NCI-H2107 treated with DMSO at 0.1 percent for 48 hours (cell line): ENCODE measurements around the gene FNDC11.
A peak's percentile ranks its signal among the peaks of the same experiment; 100 is the strongest.
"Not testable (repeated sequence)": the region's sequence is repeated elsewhere in the genome, so short reads cannot be mapped to it uniquely, and the experiment has no call there.

ENCODE experiments used
- DNase-seq: peaks from one replicate; lab custom pipeline; 2025; ENCODE audit not compliant: unreplicated experiment; lab: John Stamatoyannopoulos, UW

FNDC11 gene, protein sequence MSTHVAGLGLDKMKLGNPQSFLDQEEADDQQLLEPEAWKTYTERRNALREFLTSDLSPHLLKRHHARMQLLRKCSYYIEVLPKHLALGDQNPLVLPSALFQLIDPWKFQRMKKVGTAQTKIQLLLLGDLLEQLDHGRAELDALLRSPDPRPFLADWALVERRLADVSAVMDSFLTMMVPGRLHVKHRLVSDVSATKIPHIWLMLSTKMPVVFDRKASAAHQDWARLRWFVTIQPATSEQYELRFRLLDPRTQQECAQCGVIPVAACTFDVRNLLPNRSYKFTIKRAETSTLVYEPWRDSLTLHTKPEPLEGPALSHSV

DNA sequence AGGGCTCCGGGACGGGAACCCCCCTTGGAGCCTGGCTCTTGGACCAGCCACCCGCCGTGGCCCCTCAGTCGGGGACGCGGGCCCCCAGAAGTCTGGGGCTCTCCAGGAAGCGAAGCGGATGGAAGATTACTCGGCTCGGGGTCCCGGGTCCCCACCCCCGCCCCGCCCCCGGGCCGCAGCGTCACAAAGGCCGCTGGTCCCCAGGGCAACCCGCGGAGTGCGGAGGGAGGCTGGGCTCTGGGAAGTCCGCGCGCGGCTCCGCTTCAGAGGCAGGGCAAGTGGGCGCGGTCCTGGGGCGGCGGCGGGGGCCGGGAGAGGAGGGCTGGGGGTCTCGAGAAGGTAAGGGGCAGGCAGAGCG lies at the start of gene FNDC11:
Gene FNDC11 (plus strand): TSS at position 227 of the 358 bp plus-strand sequence. CDS start 1,505 bp downstream, outside the sequence.
- DNase-seq, result no peak

- no peak for DNase-seq
Observed at GRCh38 chr20:63504642-63505041, 49.3 kb upstream of the FNDC11 start.

DNA sequence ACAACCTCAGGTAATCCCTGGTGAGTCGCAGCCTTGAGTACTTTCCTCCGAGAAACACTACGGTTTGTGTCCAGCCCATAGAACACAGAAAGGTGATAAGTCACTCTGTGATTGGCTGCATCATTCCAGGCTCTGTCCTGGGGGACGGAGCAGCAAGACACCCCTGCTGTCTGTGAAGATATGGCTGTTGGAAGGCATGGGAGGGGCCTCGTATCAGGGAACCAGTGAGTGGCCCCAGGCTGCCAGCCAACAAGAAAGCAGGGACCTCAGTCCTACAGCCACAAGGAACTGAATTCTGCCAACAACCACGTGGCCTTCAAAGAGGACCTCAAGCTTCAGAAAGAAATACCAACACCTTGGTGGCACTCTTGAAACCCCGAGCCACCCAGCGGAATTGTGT lies 48.7 kb upstream of the FNDC11 start:
- no peak for DNase-seq

DNA sequence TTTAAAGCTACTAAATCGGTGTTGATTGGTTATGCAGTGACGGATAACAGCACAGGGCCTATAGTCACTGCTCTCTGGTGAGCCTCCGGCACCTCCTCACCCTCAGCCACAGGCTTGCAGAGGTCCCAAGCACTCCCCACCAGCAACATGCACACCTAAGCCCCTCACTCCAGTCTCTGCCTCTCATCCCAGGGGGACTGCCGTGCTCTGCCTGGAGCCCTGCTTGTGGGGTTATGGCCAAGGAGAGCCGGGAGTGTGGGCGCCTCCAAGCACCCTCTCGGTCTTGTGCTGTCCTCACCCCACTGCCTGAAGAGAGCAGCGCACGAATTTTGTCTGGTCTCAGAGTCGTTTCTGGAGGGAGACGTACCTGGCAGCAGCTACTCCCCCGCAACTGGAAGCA lies 48.2 kb upstream of the FNDC11 start:
- no peak for DNase-seq

- no peak for DNase-seq
Observed at GRCh38 chr20:63507083-63507743, 46.7 kb upstream of the FNDC11 start.

DNA sequence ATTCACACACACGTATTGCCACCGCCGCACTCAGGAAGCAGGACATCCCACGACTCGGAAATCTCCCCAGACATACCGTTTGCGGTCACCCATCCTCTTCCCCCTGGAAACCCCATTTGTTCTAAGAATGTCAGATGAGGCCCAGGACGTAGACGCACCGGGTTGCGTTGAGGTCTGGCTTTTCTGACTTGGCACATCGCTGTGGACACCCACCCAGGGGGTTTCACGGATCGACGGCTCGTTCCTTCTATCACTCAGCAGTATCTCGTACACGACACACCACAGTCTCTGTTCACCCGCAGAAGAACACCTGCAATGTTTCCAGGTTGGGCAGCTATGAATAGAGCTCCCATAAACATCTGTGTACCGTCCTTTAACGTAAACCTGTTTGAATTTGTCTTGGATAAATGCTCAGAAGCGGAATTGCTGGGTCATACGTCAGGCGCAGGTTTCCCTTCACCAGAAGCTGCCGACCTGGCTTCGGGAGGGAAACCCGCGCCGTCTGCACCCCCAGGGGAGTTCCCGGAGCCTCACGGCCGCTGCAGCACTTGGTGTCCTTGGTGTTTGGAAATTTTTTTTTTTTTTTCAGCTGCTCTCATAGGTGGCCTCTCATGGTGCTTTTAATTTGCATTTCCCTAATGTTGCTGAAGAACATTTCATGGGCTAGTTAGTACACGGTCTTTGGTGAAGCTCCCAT lies 45.7 kb upstream of the FNDC11 start:
- DNase-seq, result peak; percentile 53

- DNase-seq, result peak; percentile 48
Observed at GRCh38 chr20:63509088-63509564, 44.8 kb upstream of the FNDC11 start.

DNA sequence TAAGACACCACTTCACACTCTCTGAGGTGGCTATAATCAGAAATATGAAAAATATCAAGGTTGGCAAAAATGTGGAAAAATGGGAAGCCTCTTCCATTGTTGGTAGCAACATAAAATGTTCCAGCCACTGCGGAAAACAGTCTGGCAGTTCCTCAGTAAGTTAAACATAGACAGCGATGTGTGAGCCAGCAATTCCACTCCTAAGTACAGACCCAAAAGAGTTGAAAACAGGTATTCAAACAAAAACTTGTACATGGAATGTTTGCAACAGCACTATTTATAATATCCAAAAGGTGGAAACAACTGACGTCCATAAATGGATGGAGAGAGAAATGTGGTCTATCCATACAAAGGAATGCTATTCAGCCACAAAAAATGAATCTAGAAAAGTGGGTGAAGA lies 40.8 kb upstream of the FNDC11 start:
- DNase-seq, result no peak

DNA sequence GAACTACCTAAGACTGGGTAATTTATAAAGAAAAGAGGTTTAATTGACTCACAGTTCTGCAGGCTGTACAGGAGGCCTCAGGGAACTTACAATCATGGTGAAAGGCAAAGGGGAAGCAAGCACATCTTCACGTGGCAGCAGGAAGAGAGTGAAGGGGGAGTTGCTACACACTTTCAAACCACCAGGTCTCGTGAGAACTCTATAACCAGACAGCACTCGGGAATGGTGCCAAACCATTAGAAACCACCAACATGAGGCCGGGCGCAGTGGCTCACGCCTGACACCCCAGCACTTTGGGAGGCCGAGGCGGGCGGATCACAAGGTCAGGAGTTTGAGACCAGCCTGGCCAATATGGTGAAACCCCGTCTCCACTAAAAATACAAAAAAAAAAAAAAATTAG lies 39.4 kb upstream of the FNDC11 start:
- not testable (repeated sequence) for DNase-seq

DNA sequence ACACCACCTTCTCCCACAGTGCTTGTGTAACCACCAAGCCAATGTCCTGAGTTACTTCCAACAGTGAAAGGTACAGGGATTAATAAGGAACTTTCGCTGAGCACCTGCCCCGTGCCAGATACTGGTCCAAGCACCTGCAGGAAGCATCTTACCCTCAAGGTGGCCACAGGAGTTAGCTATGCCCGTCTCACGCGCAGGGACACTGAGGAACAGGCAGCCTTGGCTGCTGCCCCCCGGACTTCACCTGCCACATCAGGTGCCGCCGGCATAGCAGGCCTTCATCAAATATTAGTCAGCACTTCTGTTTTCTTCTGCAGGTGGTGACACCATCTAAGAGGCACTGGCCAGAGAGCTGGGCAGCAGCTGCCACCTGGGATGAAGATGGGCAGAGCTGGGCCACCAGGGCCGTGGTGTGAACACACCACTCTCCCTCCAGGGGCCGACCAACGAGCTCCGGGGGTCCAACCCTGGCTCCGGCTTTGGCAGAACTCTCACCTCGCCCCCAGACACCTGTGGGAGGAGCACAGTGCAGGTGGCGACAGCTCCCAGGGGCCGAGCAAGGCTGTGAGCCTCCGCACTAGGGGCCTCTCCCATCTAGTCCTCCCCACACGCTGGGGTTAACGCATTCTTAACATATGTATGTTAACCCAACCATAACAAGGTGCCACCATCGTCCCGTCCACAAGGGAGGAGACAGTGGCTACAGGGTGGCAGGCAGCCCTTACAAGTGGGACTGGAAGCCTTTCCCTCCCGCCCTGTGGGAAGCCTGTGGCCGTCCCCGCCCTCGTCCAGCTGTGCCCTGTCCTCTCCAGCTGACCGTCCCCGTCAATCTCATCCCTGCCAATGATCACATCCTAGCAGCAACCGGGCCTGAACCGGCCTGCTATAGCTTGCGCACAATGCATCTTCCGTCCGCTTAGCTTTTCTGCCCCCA lies 36.3 kb upstream of the FNDC11 start:
- DNase-seq, result no peak

DNA sequence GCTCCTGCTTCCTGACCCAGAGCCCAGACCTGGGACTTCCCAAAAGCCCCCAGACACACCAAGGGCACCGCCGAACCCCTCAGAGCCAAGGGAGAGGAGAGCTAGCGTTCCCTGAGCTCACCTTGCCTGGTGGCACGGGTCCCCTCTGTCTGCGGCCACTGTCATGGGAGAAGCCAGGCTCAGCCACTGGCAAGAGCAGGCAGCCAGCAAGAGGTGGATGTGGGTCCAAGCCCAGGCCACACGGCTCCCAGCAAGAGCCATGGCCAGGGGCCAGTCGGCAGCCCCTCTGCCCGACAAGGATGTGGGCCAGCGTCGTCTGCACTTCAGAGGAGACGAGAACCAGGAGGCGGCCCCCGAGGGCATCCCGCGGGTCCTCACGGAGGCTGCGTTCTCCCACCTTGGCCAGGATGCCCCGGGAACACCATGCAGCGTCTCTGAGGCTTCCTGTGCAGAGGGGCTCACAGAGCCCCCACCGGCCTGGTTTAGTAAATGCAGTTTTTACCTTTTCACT lies 35.6 kb upstream of the FNDC11 start:
- DNase-seq, result no peak

GRCh38 chr20:63518946-63519667 lies 34.9 kb upstream of the FNDC11 start:
- DNase-seq, result no peak

GRCh38 chr20:63519668-63520503 lies 34.1 kb upstream of the FNDC11 start:
- DNase-seq, result no peak

DNA sequence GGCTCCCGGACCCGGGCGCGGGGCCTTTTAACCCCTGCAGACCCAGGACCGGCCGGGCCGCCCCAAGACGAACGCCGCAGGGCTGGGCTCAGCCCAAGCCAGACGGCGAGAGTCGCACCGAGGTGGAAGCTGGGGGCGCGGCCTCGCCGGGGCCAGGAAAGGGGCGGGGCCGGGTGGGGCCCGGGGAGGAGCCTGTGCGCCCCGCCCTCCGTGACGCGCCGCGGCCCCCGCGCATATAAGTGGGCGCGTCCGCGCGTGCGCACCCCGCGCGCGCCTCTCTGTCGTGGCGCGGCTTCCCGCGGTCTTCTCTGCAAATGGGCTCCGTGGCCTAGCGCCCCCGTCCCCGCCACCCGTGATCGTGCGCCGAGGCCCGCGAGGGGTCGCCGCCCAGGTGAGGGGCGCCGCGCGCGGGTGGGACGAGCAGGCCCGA lies 33.4 kb upstream of the FNDC11 start, which contains the start of gene PPDPF:
Gene PPDPF (plus strand): TSS at position 262 of the 430 bp plus-strand sequence. CDS start 544 bp downstream, outside the sequence.
- no peak for DNase-seq

DNA sequence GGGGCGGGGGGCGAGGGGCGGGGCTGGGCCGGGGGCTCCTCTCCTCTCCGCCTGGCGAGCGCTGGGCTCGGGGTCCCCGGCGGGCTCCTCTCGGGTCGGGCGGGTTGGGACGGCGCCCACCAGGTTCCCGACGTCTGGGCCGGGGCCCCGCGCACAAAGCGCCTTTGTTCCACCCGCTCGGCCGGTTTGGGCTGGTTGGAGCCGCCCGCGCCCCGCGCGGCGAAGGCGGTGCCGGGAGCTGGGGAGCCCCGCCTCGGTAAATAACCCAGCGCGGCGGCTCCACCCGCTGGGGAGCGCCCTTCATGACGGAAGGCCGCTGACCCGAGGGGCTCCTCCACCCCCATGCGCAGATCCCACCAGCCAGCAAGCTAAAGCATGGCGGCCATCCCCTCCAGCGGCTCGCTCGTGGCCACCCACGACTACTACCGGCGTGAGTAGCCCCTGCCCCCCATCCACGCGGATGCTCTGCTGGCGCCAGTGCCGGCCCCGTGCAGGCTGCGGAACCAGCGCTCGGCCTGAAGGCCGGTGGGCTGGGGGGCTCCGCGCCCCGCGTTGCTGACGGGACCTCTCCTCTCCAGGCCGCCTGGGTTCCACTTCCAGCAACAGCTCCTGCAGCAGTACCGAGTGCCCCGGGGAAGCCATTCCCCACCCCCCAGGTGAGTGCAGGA lies 32.9 kb upstream of the FNDC11 start:
- no peak for DNase-seq

DNA sequence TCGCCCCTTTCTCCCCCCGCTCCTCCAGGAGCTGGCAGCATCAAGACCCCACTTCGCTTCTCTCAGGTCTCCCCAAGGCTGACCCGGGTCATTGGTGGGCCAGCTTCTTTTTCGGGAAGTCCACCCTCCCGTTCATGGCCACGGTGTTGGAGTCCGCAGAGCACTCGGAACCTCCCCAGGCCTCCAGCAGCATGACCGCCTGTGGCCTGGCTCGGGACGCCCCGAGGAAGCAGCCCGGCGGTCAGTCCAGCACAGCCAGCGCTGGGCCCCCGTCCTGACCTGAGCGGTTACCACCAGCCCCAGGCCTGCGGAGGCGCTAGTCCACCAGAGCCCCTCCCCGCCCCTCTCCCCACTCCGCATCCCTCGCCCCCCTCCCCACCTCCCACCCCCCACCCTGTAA lies 32.4 kb upstream of the FNDC11 start:
- DNase-seq, result no peak

DNA sequence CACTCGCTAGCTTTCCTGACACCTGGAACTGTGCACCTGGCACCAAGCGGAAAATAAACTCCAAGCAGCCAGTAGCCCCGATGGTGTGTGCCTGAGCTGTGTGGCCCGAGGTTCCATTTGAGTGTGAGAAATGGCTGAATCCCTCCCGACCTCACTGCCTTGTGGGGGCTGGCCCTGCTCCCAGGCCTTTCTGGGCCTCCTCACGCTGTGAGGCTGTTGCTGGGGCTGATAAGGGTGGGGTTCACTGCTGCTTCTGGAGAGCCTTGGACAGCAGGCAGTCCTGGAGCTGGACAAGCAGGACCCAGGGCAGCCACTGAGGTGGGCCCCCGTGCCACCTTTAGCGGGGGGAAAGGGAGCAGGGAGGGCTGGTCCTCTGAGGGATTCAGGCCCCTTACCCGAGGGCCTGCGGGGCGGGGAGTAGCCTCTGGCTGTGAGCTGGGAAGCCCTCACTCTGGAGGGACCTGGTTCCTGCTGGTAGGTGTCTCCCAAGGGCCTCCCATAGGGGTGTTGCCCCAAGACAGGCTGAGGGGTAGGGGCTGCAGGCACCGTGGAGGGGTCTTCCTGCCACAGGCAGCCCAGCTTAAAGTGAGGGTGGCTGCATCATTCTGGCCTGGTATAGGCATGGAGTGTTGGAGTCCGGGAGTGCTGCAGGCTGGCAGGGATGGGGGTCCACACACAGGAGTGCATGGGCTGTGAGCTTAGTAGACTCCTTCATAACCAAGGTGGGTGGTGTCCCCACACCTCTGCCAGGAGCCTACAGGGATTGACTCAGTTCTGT lies 31.7 kb upstream of the FNDC11 start:
- DNase-seq, result no peak
